NB4 (cell line): Measurements from ENCODE around the gene COL9A3.

Source experiments
- DNase-seq: peaks from one replicate; pipeline ENCODE4 v3.0.0; 2010; ENCODE audit warnings: low read depth
- H3K4me3 ChIP-seq: one replicate; pipeline ENCODE4 v1.5.1; 2011; ENCODE audit warnings: mild to moderate bottlenecking, low read depth, low read length, moderate library complexity
- MAX ChIP-seq: IDR thresholded peaks from 2 replicates; pipeline ENCODE4 v1.6.1; 2011; ENCODE audit warnings: low read depth, low read length
- MYC ChIP-seq: IDR thresholded peaks from 2 replicates; pipeline ENCODE4 v1.6.1; 2011; ENCODE audit warnings: low read depth, low read length
- POLR2A ChIP-seq: IDR thresholded peaks from 2 replicates; pipeline ENCODE4 v1.6.1; 2011; ENCODE audit warnings: mild to moderate bottlenecking; ENCODE audit not compliant: insufficient read length; ENCODE audit errors: extremely low read depth
- TF ChIP-seq, protein P1 (sequence below): IDR thresholded peaks from one replicate; pipeline ENCODE4 v1.5.1; 2012; ENCODE audit warnings: low read depth, low read length

COL9A3 gene

GRCh38 chr20:62799873-62800272 is 17.0 kb upstream of the COL9A3 start:
- H3K4me3 ChIP-seq: no peak overlapping the region
- no peak for DNase-seq
- no peak for TF ChIP-seq MAX
- TF ChIP-seq, protein P1, sequence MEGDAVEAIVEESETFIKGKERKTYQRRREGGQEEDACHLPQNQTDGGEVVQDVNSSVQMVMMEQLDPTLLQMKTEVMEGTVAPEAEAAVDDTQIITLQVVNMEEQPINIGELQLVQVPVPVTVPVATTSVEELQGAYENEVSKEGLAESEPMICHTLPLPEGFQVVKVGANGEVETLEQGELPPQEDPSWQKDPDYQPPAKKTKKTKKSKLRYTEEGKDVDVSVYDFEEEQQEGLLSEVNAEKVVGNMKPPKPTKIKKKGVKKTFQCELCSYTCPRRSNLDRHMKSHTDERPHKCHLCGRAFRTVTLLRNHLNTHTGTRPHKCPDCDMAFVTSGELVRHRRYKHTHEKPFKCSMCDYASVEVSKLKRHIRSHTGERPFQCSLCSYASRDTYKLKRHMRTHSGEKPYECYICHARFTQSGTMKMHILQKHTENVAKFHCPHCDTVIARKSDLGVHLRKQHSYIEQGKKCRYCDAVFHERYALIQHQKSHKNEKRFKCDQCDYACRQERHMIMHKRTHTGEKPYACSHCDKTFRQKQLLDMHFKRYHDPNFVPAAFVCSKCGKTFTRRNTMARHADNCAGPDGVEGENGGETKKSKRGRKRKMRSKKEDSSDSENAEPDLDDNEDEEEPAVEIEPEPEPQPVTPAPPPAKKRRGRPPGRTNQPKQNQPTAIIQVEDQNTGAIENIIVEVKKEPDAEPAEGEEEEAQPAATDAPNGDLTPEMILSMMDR: no peak
- TF ChIP-seq MYC: no peak
- TF ChIP-seq POLR2A: no peak

- no peak for TF ChIP-seq MAX
- TF ChIP-seq POLR2A: no peak
- TF ChIP-seq, protein P1: no peak
- no peak for TF ChIP-seq MYC
- no peak for DNase-seq
- no peak overlapping the region for H3K4me3 ChIP-seq
Observed at GRCh38 chr20:62800314-62801259, 16.3 kb upstream of the COL9A3 start.

- DNase-seq: no peak
- H3K4me3 ChIP-seq: no peak overlapping the region
- TF ChIP-seq MYC (no peak), MAX (no peak), POLR2A (no peak)
- TF ChIP-seq, protein P1: no peak
Observed at GRCh38 chr20:62801284-62802010, 15.4 kb upstream of the COL9A3 start.

DNA sequence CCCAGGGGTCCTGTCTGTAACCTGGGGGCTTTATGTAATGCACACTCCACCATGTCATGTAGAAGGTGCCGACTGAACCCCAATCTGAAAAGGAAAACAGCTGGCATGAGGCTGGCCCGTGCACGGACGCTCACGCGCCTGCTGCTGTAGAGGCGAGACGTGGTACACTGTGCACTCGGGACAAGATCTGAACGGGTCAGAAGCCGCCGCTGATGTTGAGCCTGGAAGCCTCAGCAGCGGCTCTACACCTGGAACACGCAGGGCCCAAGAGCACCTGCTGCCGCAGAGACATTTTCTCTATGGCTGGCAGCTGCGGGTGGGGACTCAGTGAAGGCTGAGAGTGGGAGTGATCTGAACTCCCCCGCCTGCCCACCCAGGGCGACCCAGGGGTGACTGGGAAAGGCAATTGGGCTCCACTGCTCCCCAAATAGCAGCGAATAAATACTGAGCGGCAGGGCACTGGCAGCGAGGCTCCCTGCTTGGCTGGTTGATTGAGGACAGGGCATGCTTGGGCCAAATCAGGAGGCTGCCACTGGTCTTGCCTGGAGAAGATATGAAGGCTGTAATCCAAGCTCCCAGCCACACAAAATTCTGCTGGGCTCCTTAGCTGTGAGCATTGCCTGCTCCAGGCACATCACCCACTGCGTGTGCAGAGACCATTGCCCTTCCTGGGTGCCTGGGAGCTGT is 14.7 kb upstream of the COL9A3 start:
- H3K4me3 ChIP-seq: no peak overlapping the region
- no peak for TF ChIP-seq MAX
- TF ChIP-seq, protein P1: no peak
- no peak for TF ChIP-seq POLR2A
- no peak for TF ChIP-seq MYC
- DNase-seq: no peak

DNA sequence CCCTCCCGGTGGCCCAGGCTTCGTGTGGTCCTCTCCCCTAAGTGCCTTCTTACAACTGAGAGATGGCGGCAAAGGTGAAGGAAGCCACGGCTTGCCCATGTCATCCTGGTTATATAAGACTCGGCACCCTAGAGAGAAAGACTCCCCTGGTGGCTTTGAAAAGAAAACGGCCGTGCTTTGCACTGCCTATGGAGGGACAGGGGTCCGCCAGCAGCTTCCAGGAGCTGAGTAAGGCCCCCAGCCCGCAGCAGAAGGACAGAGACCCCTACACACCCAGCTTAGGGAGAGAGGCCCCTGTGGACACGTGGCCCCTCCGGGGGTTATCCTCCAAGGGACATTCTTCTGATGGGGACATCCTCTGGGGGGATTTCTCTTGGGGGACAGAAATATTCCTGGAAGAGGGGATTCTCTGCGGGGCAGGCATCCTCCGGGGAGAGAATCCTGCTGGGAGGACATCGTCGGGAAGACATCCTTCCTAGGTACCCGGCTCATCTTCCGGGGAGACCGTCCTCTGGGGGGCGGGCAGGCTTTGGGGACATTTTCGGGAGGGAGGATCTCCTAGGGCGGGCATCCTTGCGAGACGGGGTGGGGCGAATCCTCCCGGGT is 12.7 kb upstream of the COL9A3 start:
- peak overlapping the region; percentile 25 for H3K4me3 ChIP-seq
- DNase-seq: peak; percentile 56
- TF ChIP-seq MYC: no peak
- TF ChIP-seq, protein P1: no peak
- no peak for TF ChIP-seq MAX
- TF ChIP-seq POLR2A: no peak
